Measurements from ENCODE around the gene ADORA2A.

Gene ADORA2A

DNA sequence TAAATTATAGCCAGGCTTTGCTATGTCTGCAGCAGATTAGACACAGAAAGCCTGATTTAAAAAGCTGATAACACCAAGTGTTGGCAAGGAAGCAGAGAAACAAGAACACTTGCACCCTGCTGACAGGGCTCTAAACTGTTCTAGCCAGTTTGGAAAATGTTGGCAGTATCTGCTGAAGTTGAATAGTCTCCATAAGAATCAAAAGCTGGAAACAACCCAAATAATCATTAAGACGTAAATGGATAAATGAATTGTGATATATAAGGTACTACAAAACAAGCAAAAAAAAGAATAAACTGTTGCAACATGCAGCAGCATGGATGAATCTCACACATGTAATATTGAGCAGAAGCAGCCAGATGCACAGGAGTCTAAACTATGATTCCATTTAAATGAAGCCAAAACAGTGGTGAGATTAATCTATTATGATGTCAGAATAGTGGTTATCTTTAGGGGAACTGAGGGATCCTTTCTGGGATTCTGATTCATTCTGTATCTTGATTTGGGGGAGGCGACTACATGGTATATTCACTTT lies 40.4 kb upstream of the ADORA2A start:
- no peak overlapping the region for H3K4me3 ChIP-seq (ENCODE audit: low read length)
- H3F3A ChIP-seq (ENCODE audit: control insufficient read depth, insufficient read depth) = peaks cover 8% of the 10 kb centered on the region
- no peaks in the 10 kb centered on the region for H3K9me2 ChIP-seq (replicated peaks; ENCODE audit: control insufficient read depth, low read length)
- H4K20me1 ChIP-seq (ENCODE audit: control insufficient read depth, insufficient read depth, low read depth, low read length) = 0 out of 2 replicates have a peak, but pooled peaks cover 3% of the 10 kb centered on the region
- peaks cover 11% of the 10 kb centered on the region for H3K79me2 ChIP-seq (ENCODE audit: control insufficient read depth, low read length)
- no peaks in the 10 kb centered on the region for H3K27me3 ChIP-seq (ENCODE audit: control insufficient read depth, low read length)
- H3K27ac ChIP-seq (ENCODE audit: low read depth, low read length) = no peak overlapping the region
- peaks cover 25% of the 10 kb centered on the region for H3K4me1 ChIP-seq (ENCODE audit: control insufficient read depth, low read length)
- no peak overlapping the region for H3K4me2 ChIP-seq (ENCODE audit: low read length)
- TF ChIP-seq CTCF (IDR thresholded peaks at IDR 0.05; ENCODE audit: low read depth, low read length, poor library complexity, severe bottlenecking) (no peak), EZH2phosphoT487 (IDR thresholded peaks at IDR 0.05; ENCODE audit: borderline replicate concordance, low read length) (no peak)
- peaks cover 31% of the 10 kb centered on the region for H3K36me3 ChIP-seq (ENCODE audit: control insufficient read depth, low read length)
- H3K9me3 ChIP-seq (ENCODE audit: control insufficient read depth, insufficient read depth, low read length) = no peaks in the 10 kb centered on the region

- Histone ChIP-seq H3K79me2 (ENCODE audit: control insufficient read depth, low read length) (peaks cover 18% of the 10 kb centered on the region), H3K9me2 (replicated peaks; ENCODE audit: control insufficient read depth, low read length) (no peaks in the 10 kb centered on the region), H3K4me3 (ENCODE audit: low read length) (peak overlapping the region; percentile 25; the same call in 1 of the 2 replicates), H3K27me3 (ENCODE audit: control insufficient read depth, low read length) (no peaks in the 10 kb centered on the region), H3K4me1 (ENCODE audit: control insufficient read depth, low read length) (peaks cover 25% of the 10 kb centered on the region), H3F3A (ENCODE audit: control insufficient read depth, insufficient read depth) (peaks cover 3% of the 10 kb centered on the region), H3K9me3 (ENCODE audit: control insufficient read depth, insufficient read depth, low read length) (no peaks in the 10 kb centered on the region), H3K4me2 (ENCODE audit: low read length) (peak overlapping the region; percentile 53), H4K20me1 (ENCODE audit: control insufficient read depth, insufficient read depth, low read depth, low read length) (0 out of 2 replicates have a peak, but pooled peaks cover 3% of the 10 kb centered on the region), H3K27ac (ENCODE audit: low read depth, low read length) (no peak overlapping the region), H3K36me3 (ENCODE audit: control insufficient read depth, low read length) (peaks cover 45% of the 10 kb centered on the region)
- no peak for TF ChIP-seq CTCF (IDR thresholded peaks at IDR 0.05; ENCODE audit: low read depth, low read length, poor library complexity, severe bottlenecking)
- no peak for TF ChIP-seq EZH2phosphoT487 (IDR thresholded peaks at IDR 0.05; ENCODE audit: borderline replicate concordance, low read length)
Observed at GRCh38 chr22:24389680-24390079, 37.7 kb upstream of the ADORA2A start.

GRCh38 chr22:24390156-24390555 lies 37.2 kb upstream of the ADORA2A start:
- peaks cover 18% of the 10 kb centered on the region for H3K79me2 ChIP-seq (ENCODE audit: control insufficient read depth, low read length)
- TF ChIP-seq EZH2phosphoT487 (IDR thresholded peaks at IDR 0.05; ENCODE audit: borderline replicate concordance, low read length) (no peak), CTCF (IDR thresholded peaks at IDR 0.05; ENCODE audit: low read depth, low read length, poor library complexity, severe bottlenecking) (no peak)
- H3K4me2 ChIP-seq (ENCODE audit: low read length) = no peak overlapping the region
- H3K27me3 ChIP-seq (ENCODE audit: control insufficient read depth, low read length) = no peaks in the 10 kb centered on the region
- H3K36me3 ChIP-seq (ENCODE audit: control insufficient read depth, low read length) = peaks cover 46% of the 10 kb centered on the region
- no peaks in the 10 kb centered on the region for H3K9me2 ChIP-seq (replicated peaks; ENCODE audit: control insufficient read depth, low read length)
- 0 out of 2 replicates have a peak, but pooled peaks cover 3% of the 10 kb centered on the region for H4K20me1 ChIP-seq (ENCODE audit: control insufficient read depth, insufficient read depth, low read depth, low read length)
- H3K4me1 ChIP-seq (ENCODE audit: control insufficient read depth, low read length) = peaks cover 25% of the 10 kb centered on the region
- no peak overlapping the region for H3K27ac ChIP-seq (ENCODE audit: low read depth, low read length)
- H3F3A ChIP-seq (ENCODE audit: control insufficient read depth, insufficient read depth) = peaks cover 3% of the 10 kb centered on the region
- H3K9me3 ChIP-seq (ENCODE audit: control insufficient read depth, insufficient read depth, low read length) = no peaks in the 10 kb centered on the region
- no peak overlapping the region for H3K4me3 ChIP-seq (ENCODE audit: low read length)
